GM19468 (cell line): ENCODE data around the gene PSRC1.
"Not testable (repeated sequence)": the region's sequence is repeated elsewhere in the genome, so short reads cannot be mapped to it uniquely, and the experiment has no call there.

Source experiments
- ATAC-seq: cut with Tn5 transposase; IDR thresholded peaks from one replicate; pipeline ENCODE4 v1.9.1; 2021; ENCODE audit warnings: mild to moderate bottlenecking, moderate library complexity, moderate number of reproducible peaks; ENCODE audit not compliant: unreplicated experiment; ENCODE audit errors: extremely low read depth

Gene PSRC1

DNA sequence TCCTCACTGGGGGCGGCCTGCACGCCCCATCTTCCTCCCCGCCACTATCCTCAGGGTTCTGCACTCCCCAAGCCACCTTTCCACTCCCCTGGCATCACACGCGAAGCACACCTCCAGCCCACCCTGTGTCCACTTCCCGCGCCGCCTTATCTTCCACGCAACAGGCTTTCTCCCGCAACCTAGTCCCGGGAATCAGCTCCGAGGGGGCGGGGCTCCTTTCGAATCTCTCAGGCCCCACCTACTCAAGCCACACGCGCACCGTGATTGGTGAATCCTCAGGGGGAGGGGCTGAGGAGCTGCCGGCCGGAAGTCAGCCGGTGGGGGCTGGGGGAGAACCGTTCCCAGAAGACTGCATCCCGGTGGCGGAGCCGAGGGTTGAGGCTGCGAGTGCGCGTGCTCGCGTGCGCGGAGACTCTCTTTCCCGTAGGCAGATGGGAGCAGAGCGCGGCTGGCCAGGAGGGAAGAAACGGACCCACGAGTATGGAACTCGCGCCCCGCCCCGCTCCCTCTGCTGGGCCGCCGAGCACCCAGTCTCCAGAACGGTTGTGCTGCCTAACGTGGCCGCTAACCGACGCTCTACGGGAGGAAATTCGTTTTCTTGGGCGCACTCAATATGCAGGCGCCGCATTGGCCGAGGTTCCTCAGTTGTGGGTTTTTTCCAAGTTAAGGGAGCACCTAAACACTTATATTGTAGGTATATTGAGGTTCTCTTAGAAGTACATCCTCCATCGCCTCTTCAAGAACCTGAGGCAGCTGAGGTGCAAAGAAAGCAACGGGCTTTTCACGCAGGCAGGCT, at the start of gene PSRC1:
TSS of gene PSRC1 (minus strand) at position 194 of the 796 bp plus-strand sequence.
- peak; percentile 53 for ATAC-seq

GRCh38 chr1:109331113-109331512, 48.2 kb upstream of the PSRC1 start:
- ATAC-seq, result no peak

GRCh38 chr1:109327285-109327684, 44.3 kb upstream of the PSRC1 start:
- ATAC-seq, result no peak

DNA sequence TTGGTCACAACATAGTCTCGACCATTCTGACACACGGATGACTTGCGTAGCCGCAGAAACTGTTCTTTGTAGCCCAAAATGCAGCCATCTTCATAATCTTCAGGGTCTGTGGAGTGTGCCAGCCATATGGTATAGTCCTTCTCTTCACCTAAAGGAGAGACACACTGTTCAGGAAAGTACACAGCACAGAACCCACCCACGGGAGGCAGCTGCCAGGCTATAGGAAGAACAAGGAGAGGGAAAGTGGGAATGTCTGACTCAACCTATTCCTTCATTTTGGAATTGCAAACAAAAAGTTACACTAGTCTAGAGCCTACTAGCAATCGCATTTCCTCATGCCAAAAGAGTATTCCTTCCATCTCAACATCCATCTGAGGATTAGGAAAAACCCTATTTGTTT, 40.0 kb upstream of the PSRC1 start:
- ATAC-seq, result no peak

DNA sequence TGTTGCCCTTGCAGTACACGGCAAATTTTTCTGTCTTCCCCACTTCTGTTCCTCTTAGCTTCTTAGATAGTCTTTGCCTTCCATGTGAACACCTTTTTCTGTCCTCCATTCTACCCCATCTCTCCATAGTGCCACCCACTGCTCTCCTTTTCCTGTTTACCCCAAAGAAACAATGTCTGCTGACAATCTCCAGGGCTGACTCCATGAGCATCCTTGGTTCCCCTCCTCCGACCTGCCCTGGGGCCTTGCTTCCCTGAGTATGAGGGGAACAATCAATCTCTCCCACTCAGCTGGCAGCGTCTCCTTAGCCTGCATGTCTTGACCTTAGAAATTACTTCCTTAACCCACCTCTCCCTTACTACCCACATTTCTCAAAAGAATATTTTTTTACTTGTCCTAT, 36.2 kb upstream of the PSRC1 start:
- ATAC-seq, result no peak

- no peak for ATAC-seq
Measured at GRCh38 chr1:109316506-109316905, 33.6 kb upstream of the PSRC1 start.

GRCh38 chr1:109315288-109315687, 32.3 kb upstream of the PSRC1 start:
- ATAC-seq, result no peak

GRCh38 chr1:109314795-109315194, 31.9 kb upstream of the PSRC1 start:
- ATAC-seq, result no peak

- ATAC-seq, result no peak
Measured at GRCh38 chr1:109312978-109313775, 30.2 kb upstream of the PSRC1 start.

DNA sequence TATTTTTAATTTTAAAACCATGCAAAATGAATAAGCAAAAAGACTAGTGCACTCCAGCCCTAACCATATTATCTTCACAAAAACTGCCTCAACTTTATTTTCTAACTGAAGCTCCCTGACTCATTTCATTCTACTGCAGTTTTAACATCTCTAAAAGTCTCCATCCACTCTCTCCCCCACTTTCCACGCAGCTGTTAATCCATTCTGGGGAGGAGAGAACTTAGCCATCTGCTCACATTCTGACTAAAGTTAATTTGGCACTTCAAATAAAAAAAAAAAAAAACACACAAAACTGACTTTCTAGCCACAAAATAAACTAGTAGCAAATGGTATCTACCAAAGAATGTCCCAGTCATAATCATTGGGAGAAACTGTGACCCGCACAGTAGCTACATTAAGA, 29.3 kb upstream of the PSRC1 start:
- ATAC-seq, result no peak

DNA sequence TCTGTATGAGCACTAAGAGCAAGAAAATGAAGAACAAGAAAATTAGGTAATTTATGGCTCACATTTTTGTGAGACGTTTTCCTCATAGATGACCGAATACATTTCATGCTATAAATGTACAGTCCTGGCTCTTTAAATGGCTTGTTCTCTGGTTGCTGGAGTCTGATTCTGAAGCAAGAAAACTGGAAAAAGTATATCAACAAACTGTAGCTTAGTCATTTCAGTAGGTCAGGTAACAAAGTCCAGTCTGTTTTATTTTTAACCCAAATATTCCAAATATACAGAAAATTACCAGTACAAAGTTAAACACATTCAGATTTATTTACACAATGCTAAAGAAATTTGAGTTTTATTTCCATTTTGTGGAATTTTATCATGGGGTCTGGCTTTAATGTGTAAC, 26.4 kb upstream of the PSRC1 start:
- ATAC-seq, result no peak

GRCh38 chr1:109307274-109308021, 24.5 kb upstream of the PSRC1 start:
- ATAC-seq, result no peak

DNA sequence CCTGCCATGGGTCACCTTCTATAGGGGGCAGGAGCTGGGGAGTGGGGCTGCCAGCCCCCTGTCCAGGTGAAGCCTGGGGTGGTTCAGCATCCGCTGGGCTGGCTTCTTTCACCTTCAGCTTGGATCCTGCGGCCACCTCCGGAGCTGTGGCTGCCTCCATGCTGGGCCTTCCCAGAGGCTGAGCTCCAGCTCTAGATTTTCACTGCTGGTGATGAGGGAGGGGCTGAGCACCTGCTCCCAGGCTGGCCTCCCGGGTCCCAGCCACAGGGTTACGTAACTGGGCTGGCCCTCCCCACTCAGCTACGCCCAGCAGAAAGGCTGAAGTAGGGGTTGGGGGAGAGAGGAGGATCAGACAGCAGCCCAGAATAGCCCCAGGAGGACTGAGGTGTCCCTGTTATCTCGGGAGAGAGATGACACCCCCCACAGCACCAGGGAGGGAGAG, 23.9 kb upstream of the PSRC1 start, which contains the start of gene MYBPHL:
TSS of gene MYBPHL (minus strand) at position 180 of the 442 bp plus-strand sequence. CDS start at position 160, 20 bp downstream.
- ATAC-seq, result no peak

GRCh38 chr1:109305991-109306390, 23.0 kb upstream of the PSRC1 start:
- not testable (repeated sequence) for ATAC-seq

DNA sequence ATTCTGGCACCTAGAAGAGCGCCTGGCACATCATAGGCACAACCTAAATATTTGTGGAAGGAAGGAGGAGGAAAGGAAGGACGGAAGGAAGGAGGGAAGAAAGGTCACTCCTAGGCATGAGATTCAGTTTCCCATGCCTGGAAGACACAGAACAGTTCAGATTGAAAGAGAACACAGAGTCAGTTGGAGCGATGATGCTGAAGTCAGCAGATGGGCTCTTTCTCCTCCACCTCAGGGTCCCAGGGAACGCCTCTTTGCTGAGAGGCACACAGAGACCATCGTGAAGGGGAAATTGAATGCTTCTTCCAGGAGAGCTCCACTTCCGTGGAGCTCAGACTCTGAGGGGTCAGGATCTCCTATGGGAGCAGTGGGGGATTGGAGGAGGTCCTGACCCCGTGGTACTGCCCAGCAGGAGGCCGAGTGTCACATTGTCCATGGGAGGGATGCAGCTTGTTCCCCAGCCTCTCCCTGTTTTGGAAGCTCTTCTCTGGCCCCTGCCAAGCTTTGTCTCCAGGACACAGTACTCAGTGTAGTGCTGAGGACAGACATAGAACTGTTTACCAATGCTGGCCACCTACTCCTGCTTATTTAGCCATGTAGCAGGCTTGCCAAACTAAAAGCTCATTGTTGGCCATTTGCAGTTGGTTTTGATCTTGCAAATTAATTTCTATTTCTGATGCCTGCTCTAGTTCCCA, 21.4 kb upstream of the PSRC1 start:
- ATAC-seq, result no peak

DNA sequence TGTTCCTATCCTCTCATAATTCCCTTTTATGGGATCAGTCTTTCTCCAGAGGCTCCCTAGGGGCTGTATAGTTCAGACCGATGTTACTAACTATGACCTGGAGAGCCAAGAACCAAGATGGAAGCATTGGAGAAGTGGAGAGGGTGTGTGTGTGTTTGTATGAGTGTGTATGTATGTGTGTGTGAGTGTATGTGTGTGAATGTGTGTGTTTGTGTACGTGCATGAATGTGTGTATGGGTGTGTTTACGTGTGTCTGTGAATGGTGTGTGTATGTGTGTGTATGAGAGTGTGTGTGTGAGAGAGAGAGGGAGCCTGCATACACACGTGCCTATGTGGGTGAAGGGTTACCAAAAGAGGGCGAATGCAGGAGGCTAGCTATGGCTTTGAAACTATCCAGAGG, 18.9 kb upstream of the PSRC1 start:
- ATAC-seq, result no peak

- no peak for ATAC-seq
Measured at GRCh38 chr1:109300650-109301151, 17.8 kb upstream of the PSRC1 start.

GRCh38 chr1:109299558-109300343, 16.8 kb upstream of the PSRC1 start:
- no peak for ATAC-seq
